ENCODE data around the gene PPP3CA. TPM values are rescaled to one million over a fixed set of nuclear protein-coding genes. Genes with fewer than 3 reads are reported as not detected.

PPP3CA gene
- total and polyA plus RNA-seq, 11 donors: 5.9 to 32.5 (median 19.3) TPM

DNA sequence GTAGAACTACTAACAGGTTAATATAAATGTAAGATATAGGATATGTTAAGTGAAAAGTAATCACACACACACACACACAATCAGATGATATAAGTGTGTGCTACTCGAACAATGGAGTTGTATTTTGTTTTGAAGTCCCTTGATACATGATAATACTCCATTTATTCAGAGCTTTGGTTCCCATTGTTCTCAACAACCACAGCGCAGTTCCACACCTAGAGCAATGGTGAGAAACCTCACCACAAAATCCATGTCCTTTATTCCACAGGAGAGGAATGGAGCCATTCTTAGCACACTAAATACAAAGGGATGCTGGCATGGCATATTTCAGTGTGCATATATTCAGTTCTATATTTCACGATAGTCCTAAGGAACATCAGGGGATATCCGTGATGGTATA lies 139.2 kb downstream of the PPP3CA start:
- no peak overlapping the region for H3K27ac ChIP-seq
- H3K27me3 ChIP-seq: no peaks in the 10 kb centered on the region
- no peak for TF ChIP-seq POLR2A (IDR thresholded peaks at IDR 0.05)
- TF ChIP-seq, protein P1, sequence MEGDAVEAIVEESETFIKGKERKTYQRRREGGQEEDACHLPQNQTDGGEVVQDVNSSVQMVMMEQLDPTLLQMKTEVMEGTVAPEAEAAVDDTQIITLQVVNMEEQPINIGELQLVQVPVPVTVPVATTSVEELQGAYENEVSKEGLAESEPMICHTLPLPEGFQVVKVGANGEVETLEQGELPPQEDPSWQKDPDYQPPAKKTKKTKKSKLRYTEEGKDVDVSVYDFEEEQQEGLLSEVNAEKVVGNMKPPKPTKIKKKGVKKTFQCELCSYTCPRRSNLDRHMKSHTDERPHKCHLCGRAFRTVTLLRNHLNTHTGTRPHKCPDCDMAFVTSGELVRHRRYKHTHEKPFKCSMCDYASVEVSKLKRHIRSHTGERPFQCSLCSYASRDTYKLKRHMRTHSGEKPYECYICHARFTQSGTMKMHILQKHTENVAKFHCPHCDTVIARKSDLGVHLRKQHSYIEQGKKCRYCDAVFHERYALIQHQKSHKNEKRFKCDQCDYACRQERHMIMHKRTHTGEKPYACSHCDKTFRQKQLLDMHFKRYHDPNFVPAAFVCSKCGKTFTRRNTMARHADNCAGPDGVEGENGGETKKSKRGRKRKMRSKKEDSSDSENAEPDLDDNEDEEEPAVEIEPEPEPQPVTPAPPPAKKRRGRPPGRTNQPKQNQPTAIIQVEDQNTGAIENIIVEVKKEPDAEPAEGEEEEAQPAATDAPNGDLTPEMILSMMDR (IDR thresholded peaks at IDR 0.05): no peak
- 68 to 94% (median 83%) methylated on average over 4 of the region's 4 CpGs for WGBS, 4 donors
- intact Hi-C loops (cut with DNase I): no loop called here
- ATAC-seq (no peak), DNase-seq (no peak)
- no peak overlapping the region for H3K4me3 ChIP-seq
- H3K9me3 ChIP-seq: no peaks in the 10 kb centered on the region
- no peaks in the 10 kb centered on the region for H3K36me3 ChIP-seq
- H3K4me1 ChIP-seq: peaks cover 0 to 19% (median 0%) of the 10 kb centered on the region in 12 donors

DNA sequence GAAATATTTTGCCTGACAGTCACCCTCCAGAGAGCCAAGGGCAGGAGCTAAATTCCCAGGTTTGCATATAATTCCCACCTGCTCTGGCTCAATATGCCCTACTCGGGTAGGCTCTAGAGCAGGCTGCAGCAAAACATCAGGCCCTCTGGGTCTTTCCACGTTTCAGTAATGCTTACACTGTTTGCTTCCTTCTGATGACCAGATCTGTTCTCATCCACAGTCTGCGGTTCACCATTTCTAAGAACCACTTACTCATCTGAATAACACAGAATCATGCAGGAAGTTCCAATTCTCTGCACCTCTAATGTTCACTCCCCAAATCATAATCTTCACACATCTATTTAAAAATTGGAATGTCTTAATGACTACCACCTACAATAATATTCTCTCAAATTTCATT lies 141.4 kb downstream of the PPP3CA start:
- no peaks in the 10 kb centered on the region for H3K9me3 ChIP-seq
- TF ChIP-seq, protein P1 (IDR thresholded peaks at IDR 0.05): no peak
- no peak for TF ChIP-seq POLR2A (IDR thresholded peaks at IDR 0.05)
- whole genome bisulfite sequencing, 4 donors: 77 to 78% (median 77%) methylated on average over 3 of the region's 3 CpGs
- intact Hi-C loops (cut with DNase I): no loop called here
- H3K27ac ChIP-seq: peak overlapping the region in 1 of 12 donors; percentile 59
- no peaks in the 10 kb centered on the region for H3K27me3 ChIP-seq
- peak in 2 of 4 donors; percentile 28 to 53 for ATAC-seq
- DNase-seq: no peak
- peaks cover 0 to 26% (median 0%) of the 10 kb centered on the region in 12 donors for H3K4me1 ChIP-seq
- no peaks in the 10 kb centered on the region for H3K36me3 ChIP-seq
- H3K4me3 ChIP-seq: no peak overlapping the region

DNA sequence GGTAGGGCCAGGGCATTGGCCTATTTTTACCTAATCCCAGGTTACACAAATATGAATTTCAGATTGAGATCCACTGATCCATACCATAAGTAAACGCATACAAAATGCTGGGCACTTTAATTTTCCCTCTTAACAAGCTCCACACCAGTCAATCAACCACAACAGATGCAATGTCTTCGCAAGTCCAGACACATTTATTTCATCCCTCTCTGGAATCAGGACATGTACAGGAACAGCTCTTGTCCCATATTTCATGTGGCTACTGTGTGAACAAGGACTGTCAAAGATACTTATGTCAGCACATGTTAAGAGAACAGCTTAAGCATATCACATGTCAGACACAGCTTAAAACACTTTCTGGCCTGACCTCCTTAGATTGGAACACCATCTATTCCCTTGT lies 145.9 kb downstream of the PPP3CA start:
- H3K4me1 ChIP-seq: peaks cover 5 to 42% (median 19%) of the 10 kb centered on the region in 12 donors
- TF ChIP-seq POLR2A (IDR thresholded peaks at IDR 0.05): no peak
- TF ChIP-seq, protein P1 (IDR thresholded peaks at IDR 0.05): no peak
- H3K4me3 ChIP-seq: no peak overlapping the region
- intact Hi-C loops (cut with DNase I): no loop called here
- WGBS, 4 donors: 38 to 61% (median 42%) methylated on average over 2 of the region's 2 CpGs
- no peaks in the 10 kb centered on the region for H3K36me3 ChIP-seq
- DNase-seq (no peak), ATAC-seq (no peak)
- H3K27ac ChIP-seq: peak overlapping the region in 1 of 12 donors; percentile 11
- H3K9me3 ChIP-seq: no peaks in the 10 kb centered on the region
- no peaks in the 10 kb centered on the region for H3K27me3 ChIP-seq

DNA sequence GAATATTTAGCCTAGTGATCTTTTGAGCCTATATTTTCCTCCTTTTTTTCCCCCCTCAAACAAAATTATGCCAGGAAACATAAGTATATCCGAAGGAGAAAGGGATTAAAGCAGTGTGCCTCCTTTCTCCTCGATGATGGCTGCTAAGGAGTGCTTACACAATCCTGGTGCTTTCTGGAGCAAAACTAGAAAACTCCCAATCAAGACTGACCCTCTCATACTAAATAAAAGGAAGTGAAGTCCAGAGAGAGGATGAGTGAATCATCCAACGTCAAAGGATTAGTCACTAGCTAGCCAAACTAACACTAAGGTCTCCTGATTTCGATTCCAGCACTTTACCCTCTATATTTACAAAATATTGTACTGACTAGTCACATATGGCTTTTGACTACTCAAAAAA lies 146.8 kb downstream of the PPP3CA start:
- TF ChIP-seq, protein P1 (IDR thresholded peaks at IDR 0.05): no peak
- no peak for TF ChIP-seq POLR2A (IDR thresholded peaks at IDR 0.05)
- peak in 3 of 4 donors; percentile 85 to 93 (median 91) for ATAC-seq
- intact Hi-C loops (cut with DNase I): no loop called here
- no peak overlapping the region for H3K4me3 ChIP-seq
- H3K27ac ChIP-seq: peak overlapping the region in 2 of 12 donors; percentile 19 to 71
- no peaks in the 10 kb centered on the region for H3K27me3 ChIP-seq
- peaks cover 5 to 33% (median 19%) of the 10 kb centered on the region in 12 donors for H3K4me1 ChIP-seq
- no peaks in the 10 kb centered on the region for H3K9me3 ChIP-seq
- peaks cover 0 to 4% (median 0%) of the 10 kb centered on the region in 9 donors for H3K36me3 ChIP-seq
- no peak for DNase-seq
- WGBS, 4 donors: 56 to 59% (median 58%) methylated on average over 4 of the region's 4 CpGs
